ENCODE measurements around the gene ADGRG7. TPM values are rescaled to one million over a fixed set of nuclear protein-coding genes. Genes with fewer than 3 reads are reported as not detected.
A peak's percentile ranks its signal among the peaks of the same experiment; 100 is the strongest.

ADGRG7 gene
- total RNA-seq, 6 experiments from 2014 or later = 1.9 to 27.2 (median 21.8) TPM

GRCh38 chr3:100696161-100696560 lies 86.8 kb downstream of the ADGRG7 start:
- intact Hi-C loops (cut with DNase I) = no loop called here
- Histone ChIP-seq H3K9me3 (no peaks in the 10 kb centered on the region), H3K36me3 (no peaks in the 10 kb centered on the region), H3K4me1 (peaks cover 0 to 46% (median 18%) of the 10 kb centered on the region in 4 donors), H3K27me3 (no peaks in the 10 kb centered on the region), H3K4me3 (no peak overlapping the region), H3K27ac (no peak overlapping the region)
- DNase-seq (no peak), ATAC-seq (no peak)
- WGBS (ENCODE audit: insufficient coverage, low coverage, low lambda C conversion rate, missing lambda C conversion rate) = 61% methylated on average over 3 of the region's 3 CpGs
- TF ChIP-seq POLR2A (IDR thresholded peaks at IDR 0.05) (no peak), CTCF (IDR thresholded peaks at IDR 0.05) (no peak)

GRCh38 chr3:100697172-100697571 lies 87.8 kb downstream of the ADGRG7 start:
- TF ChIP-seq POLR2A (IDR thresholded peaks at IDR 0.05) (no peak), CTCF (IDR thresholded peaks at IDR 0.05) (no peak)
- Histone ChIP-seq H3K4me3 (no peak overlapping the region), H3K9me3 (no peaks in the 10 kb centered on the region), H3K36me3 (no peaks in the 10 kb centered on the region), H3K27ac (peak overlapping the region in 1 of 3 donors; percentile 1), H3K27me3 (no peaks in the 10 kb centered on the region), H3K4me1 (peaks cover 0 to 41% (median 17%) of the 10 kb centered on the region in 4 donors)
- DNase-seq (peak in 2 of 3 donors; percentile 57 to 79), ATAC-seq (peak in 3 of 4 donors; percentile 15 to 94 (median 90))
- intact Hi-C loops (cut with DNase I) = no loop called here
- WGBS (ENCODE audit: insufficient coverage, low coverage, low lambda C conversion rate, missing lambda C conversion rate) = 57% methylated on average over 2 of the region's 7 CpGs

GRCh38 chr3:100697723-100698285 lies 88.4 kb downstream of the ADGRG7 start:
- H3K27ac ChIP-seq = peak overlapping the region; percentile 1 to 26 (median 6)
- H3K27me3 ChIP-seq = no peaks in the 10 kb centered on the region
- DNase-seq = peak; percentile 49 to 74 (median 65)
- H3K36me3 ChIP-seq = no peaks in the 10 kb centered on the region
- TF ChIP-seq POLR2A (IDR thresholded peaks at IDR 0.05) (no peak), CTCF (IDR thresholded peaks at IDR 0.05) (no peak)
- peak; percentile 60 to 87 (median 80) for ATAC-seq
- no peaks in the 10 kb centered on the region for H3K9me3 ChIP-seq
- peaks cover 0 to 40% (median 16%) of the 10 kb centered on the region in 4 donors for H3K4me1 ChIP-seq
- intact Hi-C loops (cut with DNase I) = no loop called here
- no peak overlapping the region for H3K4me3 ChIP-seq
- 0% methylated on average over 1 of the region's 5 CpGs for WGBS (ENCODE audit: insufficient coverage, low coverage, low lambda C conversion rate, missing lambda C conversion rate)

GRCh38 chr3:100698736-100699135 lies 89.3 kb downstream of the ADGRG7 start:
- Histone ChIP-seq H3K4me3 (no peak overlapping the region), H3K27ac (peak overlapping the region in 1 of 3 donors; percentile 26), H3K27me3 (no peaks in the 10 kb centered on the region), H3K9me3 (no peaks in the 10 kb centered on the region), H3K36me3 (no peaks in the 10 kb centered on the region), H3K4me1 (peaks cover 0 to 34% (median 13%) of the 10 kb centered on the region in 4 donors)
- DNase-seq = no peak
- intact Hi-C loops (cut with DNase I) = no loop called here
- 32% methylated on average over 3 of the region's 3 CpGs for WGBS (ENCODE audit: insufficient coverage, low coverage, low lambda C conversion rate, missing lambda C conversion rate)
- TF ChIP-seq CTCF (IDR thresholded peaks at IDR 0.05) (no peak), POLR2A (IDR thresholded peaks at IDR 0.05) (no peak)
- ATAC-seq = peak in 3 of 4 donors; percentile 8 to 62 (median 13)
